Osteoblast (primary cell): ENCODE measurements around the gene PPIE. TPM values are rescaled to one million over a fixed set of nuclear protein-coding genes. Genes with fewer than 3 reads are reported as not detected.
A peak's percentile ranks its signal among the peaks of the same experiment; 100 is the strongest.
"Not testable (repeated sequence)": the region's sequence is repeated elsewhere in the genome, so short reads cannot be mapped to it uniquely, and the experiment has no call there.

Source experiments
- DNase-seq: peaks from one replicate; pipeline ENCODE4 v3.0.0; 2011; ENCODE audit warnings: low spot score, mixed read lengths; ENCODE audit not compliant: insufficient read length; ENCODE audit errors: missing footprints
- H2AFZ ChIP-seq: 2 replicates; pipeline ENCODE4 v1.6.0; 2011; ENCODE audit warnings: mild to moderate bottlenecking, low read length
- H3K27ac ChIP-seq: 2 replicates; pipeline ENCODE4 v1.5.1; 2011; ENCODE audit warnings: mild to moderate bottlenecking, low read depth, low read length, moderate library complexity
- H3K27me3 ChIP-seq: 2 replicates; pipeline ENCODE4 v1.6.0; 2012; ENCODE audit warnings: mild to moderate bottlenecking, control low read depth, inconsistent platforms, low read length, moderate library complexity; ENCODE audit not compliant: insufficient read depth
- H3K36me3 ChIP-seq: 2 replicates; pipeline ENCODE4 v1.5.1; 2011; ENCODE audit warnings: mild to moderate bottlenecking, low read length, control low read depth, moderate library complexity; ENCODE audit not compliant: insufficient read depth
- H3K4me1 ChIP-seq: 2 replicates; pipeline ENCODE4 v1.5.1; 2011; ENCODE audit warnings: mild to moderate bottlenecking, low read length, control low read depth, moderate library complexity; ENCODE audit not compliant: insufficient read depth
- H3K4me2 ChIP-seq: 2 replicates; pipeline ENCODE4 v1.6.0; 2011; ENCODE audit warnings: mild to moderate bottlenecking, low read length; ENCODE audit not compliant: insufficient read depth
- H3K4me3 ChIP-seq: fragments of 200-600 bp; sonication (generic); 3 replicates; pipeline ENCODE4 v1.5.1; 2012; ENCODE audit warnings: mild to moderate bottlenecking, low read length, inconsistent platforms; ENCODE audit not compliant: insufficient read depth
- H3K79me2 ChIP-seq: 2 replicates; pipeline ENCODE4 v1.6.0; 2012; ENCODE audit warnings: mild to moderate bottlenecking, low read length, control low read depth, inconsistent platforms; ENCODE audit not compliant: insufficient read depth
- H3K9me3 ChIP-seq: 2 replicates; pipeline ENCODE4 v1.5.1; 2011; ENCODE audit warnings: low read depth, low read length, control low read depth
- H4K20me1 ChIP-seq: 2 replicates; pipeline ENCODE4 v1.6.0; 2012; ENCODE audit warnings: mild to moderate bottlenecking, low read length, control low read depth; ENCODE audit not compliant: insufficient read depth
- total RNA-seq: library from RNA; depleted of rRNA; stranded (reverse); fragments of >200 nt; gene quantifications from 2 replicates; pipeline ENCODE4 v1.2.3, GENCODE V29; 2012
- TF ChIP-seq, protein P1 (sequence below): IDR thresholded peaks from 2 replicates; pipeline ENCODE4 v1.5.1; 2011; ENCODE audit warnings: mild to moderate bottlenecking, low read depth, low read length, moderate library complexity; ENCODE audit errors: extremely low read depth

PPIE gene
- total RNA-seq, 1 donor, result 26.4 TPM

DNA sequence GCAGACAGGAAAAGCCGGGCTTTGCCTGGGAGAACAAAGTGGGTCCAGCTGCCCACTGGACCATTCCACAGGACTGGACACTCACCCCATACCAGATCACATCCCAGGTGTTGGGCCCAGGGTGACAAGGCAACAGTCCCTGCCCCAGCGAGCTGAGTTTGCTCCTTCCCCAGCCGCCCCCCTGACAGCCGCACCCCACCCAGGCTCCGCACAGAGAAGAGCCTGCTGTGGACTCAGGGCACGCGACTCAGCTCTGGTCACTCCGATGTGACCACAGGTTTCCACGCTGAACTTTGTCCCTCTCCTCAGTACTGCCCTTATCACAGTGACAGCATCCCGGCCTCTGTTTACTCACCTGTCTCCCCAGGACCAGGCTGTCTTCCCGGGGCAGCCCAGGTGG, 48.8 kb downstream of the PPIE start:
- H3K36me3 ChIP-seq, result no peaks in the 10 kb centered on the region
- H3K4me2 ChIP-seq, result no peak overlapping the region
- TF ChIP-seq, protein P1, sequence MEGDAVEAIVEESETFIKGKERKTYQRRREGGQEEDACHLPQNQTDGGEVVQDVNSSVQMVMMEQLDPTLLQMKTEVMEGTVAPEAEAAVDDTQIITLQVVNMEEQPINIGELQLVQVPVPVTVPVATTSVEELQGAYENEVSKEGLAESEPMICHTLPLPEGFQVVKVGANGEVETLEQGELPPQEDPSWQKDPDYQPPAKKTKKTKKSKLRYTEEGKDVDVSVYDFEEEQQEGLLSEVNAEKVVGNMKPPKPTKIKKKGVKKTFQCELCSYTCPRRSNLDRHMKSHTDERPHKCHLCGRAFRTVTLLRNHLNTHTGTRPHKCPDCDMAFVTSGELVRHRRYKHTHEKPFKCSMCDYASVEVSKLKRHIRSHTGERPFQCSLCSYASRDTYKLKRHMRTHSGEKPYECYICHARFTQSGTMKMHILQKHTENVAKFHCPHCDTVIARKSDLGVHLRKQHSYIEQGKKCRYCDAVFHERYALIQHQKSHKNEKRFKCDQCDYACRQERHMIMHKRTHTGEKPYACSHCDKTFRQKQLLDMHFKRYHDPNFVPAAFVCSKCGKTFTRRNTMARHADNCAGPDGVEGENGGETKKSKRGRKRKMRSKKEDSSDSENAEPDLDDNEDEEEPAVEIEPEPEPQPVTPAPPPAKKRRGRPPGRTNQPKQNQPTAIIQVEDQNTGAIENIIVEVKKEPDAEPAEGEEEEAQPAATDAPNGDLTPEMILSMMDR, result no peak
- no peak overlapping the region for H2AFZ ChIP-seq
- H4K20me1 ChIP-seq, result no peaks in the 10 kb centered on the region
- DNase-seq, result peak; percentile 76
- peaks cover 6% of the 10 kb centered on the region for H3K4me1 ChIP-seq
- H3K79me2 ChIP-seq, result no peaks in the 10 kb centered on the region
- peaks cover 41% of the 10 kb centered on the region for H3K27me3 ChIP-seq
- H3K4me3 ChIP-seq, result no peak overlapping the region
- H3K27ac ChIP-seq, result no peak overlapping the region
- H3K9me3 ChIP-seq, result no peaks in the 10 kb centered on the region

DNA sequence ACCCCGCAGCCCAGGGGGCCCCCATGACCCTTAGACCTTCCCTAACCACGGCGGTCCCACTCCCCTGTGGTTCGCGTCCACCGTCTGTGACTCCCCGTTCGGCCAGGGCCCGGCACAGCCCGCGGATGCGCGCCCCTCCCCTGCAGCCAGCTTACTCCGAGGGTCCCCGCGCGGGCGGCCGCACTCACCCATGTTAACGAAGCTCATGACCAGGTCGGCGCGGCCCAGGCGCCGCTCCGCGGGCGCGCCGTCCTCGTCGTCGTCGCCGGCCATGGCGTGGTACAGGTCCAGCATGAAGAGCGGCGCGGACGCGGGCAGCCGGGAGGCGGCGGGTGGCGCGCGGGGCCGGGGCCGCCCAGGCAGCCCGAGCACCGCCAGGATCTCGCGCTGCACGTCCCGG, 49.3 kb downstream of the PPIE start:
- not testable (repeated sequence) for H3K4me1 ChIP-seq, H2AFZ ChIP-seq, H4K20me1 ChIP-seq, DNase-seq, H3K79me2 ChIP-seq, H3K4me3 ChIP-seq, H3K27ac ChIP-seq, H3K9me3 ChIP-seq, H3K4me2 ChIP-seq, H3K36me3 ChIP-seq
- H3K27me3 ChIP-seq, result peaks cover 44% of the 10 kb centered on the region

DNA sequence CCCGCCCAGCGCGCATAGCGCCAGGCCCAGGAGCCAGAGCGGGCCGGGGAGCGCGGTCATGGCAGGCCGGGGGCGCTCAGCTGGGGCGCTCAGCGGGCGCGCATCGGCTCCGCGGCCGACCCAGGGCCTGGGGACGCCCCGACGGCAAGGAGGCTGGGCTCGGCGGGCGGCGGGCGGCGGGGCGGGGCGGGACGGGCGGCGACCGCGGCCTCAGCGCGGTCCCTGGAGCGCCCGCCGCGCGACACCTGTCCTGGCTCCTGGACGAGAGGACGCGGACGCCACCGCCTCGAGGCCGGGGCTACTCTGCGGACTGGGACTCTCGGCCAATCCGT, 49.7 kb downstream of the PPIE start:
- Histone ChIP-seq H4K20me1 (no peaks in the 10 kb centered on the region), H3K4me3 (no peak overlapping the region), H3K27me3 (peaks cover 44% of the 10 kb centered on the region), H2AFZ (no peak overlapping the region), H3K4me1 (peaks cover 6% of the 10 kb centered on the region), H3K79me2 (no peaks in the 10 kb centered on the region), H3K9me3 (no peaks in the 10 kb centered on the region), H3K27ac (no peak overlapping the region), H3K4me2 (peak overlapping the region; percentile 43), H3K36me3 (no peaks in the 10 kb centered on the region)
- TF ChIP-seq, protein P1, result no peak
- DNase-seq, result peak; percentile 81

DNA sequence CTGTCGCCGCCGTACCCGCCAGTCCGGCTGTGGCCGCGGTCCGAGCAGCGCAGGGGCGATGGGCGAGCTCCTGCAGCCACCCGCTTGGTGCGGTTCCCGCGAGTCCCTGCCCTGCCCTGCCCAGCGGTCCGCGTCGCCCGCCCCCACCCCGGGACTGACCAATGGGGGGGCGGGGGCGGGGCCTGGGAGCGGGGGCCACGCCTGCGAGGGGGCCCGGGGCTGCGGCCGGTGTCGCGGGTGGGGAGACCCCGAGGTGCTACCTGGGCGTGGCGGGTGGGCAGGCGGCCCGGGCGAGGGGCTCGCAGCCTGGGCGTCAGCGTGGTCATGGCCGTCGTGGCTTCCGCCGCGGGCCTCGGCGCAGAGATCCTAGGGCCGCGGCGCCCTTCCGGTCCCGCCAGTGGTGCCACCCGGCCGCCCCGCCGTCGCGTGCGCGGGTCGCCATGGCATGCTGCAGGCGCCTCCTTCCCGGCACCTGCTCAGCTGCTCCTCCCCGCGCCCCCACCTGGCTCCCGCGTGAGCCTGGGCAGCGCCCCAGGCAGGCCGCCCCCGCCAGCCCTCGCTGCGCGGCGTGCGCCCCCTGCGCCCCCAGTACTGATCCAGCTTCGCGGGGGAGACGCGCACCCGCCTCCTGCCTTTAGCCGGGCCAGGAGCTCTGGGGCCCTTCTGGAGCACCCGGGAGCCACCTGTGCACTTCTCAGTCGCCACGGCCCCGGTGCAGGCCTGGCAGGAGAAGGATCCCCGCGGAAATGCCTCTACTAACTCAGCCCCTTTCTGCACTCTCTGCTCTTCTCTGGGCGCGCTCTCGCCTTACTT, 50.3 kb downstream of the PPIE start, which contains the start of gene BMP8B:
Gene BMP8B (minus strand): TSS at position 108 of the 813 bp plus-strand sequence. CDS start 380 bp downstream, outside the sequence.
- Histone ChIP-seq H3K27me3 (peaks cover 41% of the 10 kb centered on the region), H2AFZ (no peak within 1 kb of the TSS), H3K4me3 (peak within 1 kb of the TSS; percentile 25), H4K20me1 (no peaks in the 10 kb centered on the region), H3K9me3 (no peaks in the 10 kb centered on the region), H3K4me1 (peaks cover 6% of the 10 kb centered on the region), H3K79me2 (no peaks in the 10 kb centered on the region), H3K27ac (no peak within 1 kb of the TSS), H3K36me3 (no peaks in the 10 kb centered on the region), H3K4me2 (peak within 1 kb of the TSS; percentile 43)
- peak; percentile 93 for DNase-seq
- TF ChIP-seq, protein P1, result no peak
